A673 (cell line): ENCODE data around the gene PCDH17.

Experiments used
- CTCF ChIP-seq: fragments of 300-800, 200-600 bp; sonication (generic); conservative IDR thresholded peaks from 2 replicates; pipeline ENCODE4 v1.5.1; 2017; ENCODE audit warnings: low read depth, mild to moderate bottlenecking, antibody characterized with exemption, low read length, moderate library complexity, mixed read lengths
- EZH2 ChIP-seq: fragments of 200-600 bp; sonication (generic); IDR thresholded peaks from 2 replicates; pipeline ENCODE4 v1.6.1; 2017; ENCODE audit warnings: borderline replicate concordance, low read depth, mild to moderate bottlenecking, mixed read lengths, antibody characterized with exemption, low read length; ENCODE audit not compliant: poor library complexity, severe bottlenecking

GRCh38 chr13:57612568-57612967 is 19.0 kb upstream of the PCDH17 start:
- TF ChIP-seq CTCF (no peak), EZH2 (no peak)
